Trophoblast cell (in vitro differentiated cells and primary cell): ENCODE measurements around the gene PAIP1.
A peak's percentile ranks its signal among the peaks of the same experiment; 100 is the strongest.

Experiments used
- DNase-seq, 2 donors: peaks; one replicate each; pipeline ENCODE4 v3.0.0-alpha.2; 2016
- H2AFZ ChIP-seq: 2 replicates; pipeline ENCODE4 v1.6.1; 2013; ENCODE audit warnings: low read length, moderate library complexity, mild to moderate bottlenecking; ENCODE audit not compliant: insufficient read depth, poor library complexity
- H2AK5ac ChIP-seq: 2 replicates; pipeline ENCODE4 v1.6.1; 2013; ENCODE audit warnings: mild to moderate bottlenecking, low read length
- H2BK120ac ChIP-seq: 2 replicates; pipeline ENCODE4 v1.6.1; 2013; ENCODE audit warnings: low read length, mild to moderate bottlenecking, moderate library complexity; ENCODE audit not compliant: insufficient read depth, poor library complexity
- H2BK12ac ChIP-seq: 2 replicates; pipeline ENCODE4 v1.6.1; 2013; ENCODE audit warnings: mild to moderate bottlenecking, low read length, moderate library complexity
- H2BK5ac ChIP-seq: 2 replicates; pipeline ENCODE4 v1.6.1; 2013; ENCODE audit warnings: low read length, low read depth, moderate library complexity, mild to moderate bottlenecking; ENCODE audit not compliant: poor library complexity
- H3K14ac ChIP-seq: 2 replicates; pipeline ENCODE4 v1.6.1; 2013; ENCODE audit warnings: mild to moderate bottlenecking, low read length
- H3K18ac ChIP-seq: 2 replicates; pipeline ENCODE4 v1.6.1; 2013; ENCODE audit warnings: mild to moderate bottlenecking, low read length
- H3K23ac ChIP-seq: 2 replicates; pipeline ENCODE4 v1.6.1; 2013; ENCODE audit warnings: low read length
- H3K27ac ChIP-seq: 2 replicates; pipeline ENCODE4 v1.5.1; 2013; ENCODE audit warnings: low read depth, mild to moderate bottlenecking, inconsistent platforms, low read length, moderate library complexity
- H3K27me3 ChIP-seq: 2 replicates; pipeline ENCODE4 v1.6.1; 2013; ENCODE audit warnings: inconsistent platforms, mild to moderate bottlenecking, low read length, moderate library complexity; ENCODE audit not compliant: insufficient read depth
- H3K36me3 ChIP-seq, 2 experiments: 1 replicate in 1 of 2; 2 replicates in 1 of 2; pipeline ENCODE4 v1.6.1; 2013; ENCODE audit warnings: low read length in 2 of 2, mild to moderate bottlenecking in 2 of 2, moderate library complexity in 1 of 2; ENCODE audit not compliant: insufficient read depth in 2 of 2, control insufficient read depth in 1 of 2
- H3K4ac ChIP-seq: 2 replicates; pipeline ENCODE4 v1.6.1; 2013; ENCODE audit warnings: low read depth, mild to moderate bottlenecking, low read length, moderate library complexity
- H3K4me1 ChIP-seq, 2 experiments: 1 replicate in 1 of 2; 2 replicates in 1 of 2; pipeline ENCODE4 v1.6.1; 2013; ENCODE audit warnings: low read length in 2 of 2, mild to moderate bottlenecking in 2 of 2, moderate library complexity in 1 of 2; ENCODE audit not compliant: insufficient read depth in 2 of 2, control insufficient read depth in 1 of 2
- H3K4me2 ChIP-seq: 2 replicates; pipeline ENCODE4 v1.6.1; 2013; ENCODE audit warnings: inconsistent platforms, mild to moderate bottlenecking, low read length, moderate library complexity
- H3K4me3 ChIP-seq: 2 replicates; pipeline ENCODE4 v1.5.1; 2013; ENCODE audit warnings: mild to moderate bottlenecking, low read depth, low read length, inconsistent platforms
- H3K79me1 ChIP-seq: one replicate; pipeline ENCODE4 v1.6.1; 2013; ENCODE audit warnings: low read length
- H3K79me2 ChIP-seq: 2 replicates; pipeline ENCODE4 v1.6.1; 2013; ENCODE audit warnings: low read length, mild to moderate bottlenecking; ENCODE audit not compliant: control insufficient read depth, insufficient read depth, poor library complexity
- H3K9ac ChIP-seq: 2 replicates; pipeline ENCODE4 v1.6.1; 2013; ENCODE audit warnings: mild to moderate bottlenecking, low read length
- H3K9me3 ChIP-seq: 2 replicates; pipeline ENCODE4 v1.6.1; 2013; ENCODE audit warnings: low read depth, mild to moderate bottlenecking, control low read depth, inconsistent platforms, low read length; ENCODE audit not compliant: insufficient read depth
- H4K12ac ChIP-seq: 2 replicates; pipeline ENCODE4 v1.6.1; 2013; ENCODE audit warnings: low read depth, mild to moderate bottlenecking, low read length, moderate library complexity
- H4K8ac ChIP-seq: 2 replicates; pipeline ENCODE4 v1.6.1; 2013; ENCODE audit warnings: low read depth, mild to moderate bottlenecking, low read length, moderate library complexity
- H4K91ac ChIP-seq: one replicate; pipeline ENCODE4 v1.6.1; 2013; ENCODE audit warnings: low read depth, mild to moderate bottlenecking, low read length, moderate library complexity
- WGBS: extraction: QIAGEN DNeasy Blood & Tissue Kit; methylation state at CpG from one replicate; pipeline ENCODE4 v1.1.7; 2013; ENCODE audit warnings: missing lambda C conversion rate; ENCODE audit not compliant: insufficient read length, insufficient coverage; ENCODE audit errors: extremely low coverage; 5-methylcytosine and 5-hydroxymethylcytosine counted together

PAIP1 gene

GRCh38 chr5:43569236-43569746 lies 12.4 kb upstream of the PAIP1 start:
- H3K4me1 ChIP-seq, result no peaks in the 10 kb centered on the region
- H3K4me3 ChIP-seq, result no peak overlapping the region
- no peak overlapping the region for H4K8ac ChIP-seq
- H4K91ac ChIP-seq, result no peak overlapping the region
- no peaks in the 10 kb centered on the region for H3K36me3 ChIP-seq
- no peaks in the 10 kb centered on the region for H3K27me3 ChIP-seq
- H2BK120ac ChIP-seq, result no peak overlapping the region
- no peak overlapping the region for H3K23ac ChIP-seq
- H3K27ac ChIP-seq, result no peak overlapping the region
- H2BK5ac ChIP-seq, result no peak overlapping the region
- H3K9ac ChIP-seq, result no peak overlapping the region
- H3K79me2 ChIP-seq, result no peaks in the 10 kb centered on the region
- WGBS, result no CpG with 5 or more reads among the region's 4 CpGs
- no peak for DNase-seq
- no peak overlapping the region for H2AK5ac ChIP-seq
- no peak overlapping the region for H3K18ac ChIP-seq
- no peaks in the 10 kb centered on the region for H3K9me3 ChIP-seq
- no peak overlapping the region for H2BK12ac ChIP-seq
- no peak overlapping the region for H2AFZ ChIP-seq
- H3K14ac ChIP-seq, result no peak overlapping the region
- H3K4ac ChIP-seq, result no peak overlapping the region
- H3K4me2 ChIP-seq, result no peak overlapping the region
- H4K12ac ChIP-seq, result no peak overlapping the region
- no peaks in the 10 kb centered on the region for H3K79me1 ChIP-seq

DNA sequence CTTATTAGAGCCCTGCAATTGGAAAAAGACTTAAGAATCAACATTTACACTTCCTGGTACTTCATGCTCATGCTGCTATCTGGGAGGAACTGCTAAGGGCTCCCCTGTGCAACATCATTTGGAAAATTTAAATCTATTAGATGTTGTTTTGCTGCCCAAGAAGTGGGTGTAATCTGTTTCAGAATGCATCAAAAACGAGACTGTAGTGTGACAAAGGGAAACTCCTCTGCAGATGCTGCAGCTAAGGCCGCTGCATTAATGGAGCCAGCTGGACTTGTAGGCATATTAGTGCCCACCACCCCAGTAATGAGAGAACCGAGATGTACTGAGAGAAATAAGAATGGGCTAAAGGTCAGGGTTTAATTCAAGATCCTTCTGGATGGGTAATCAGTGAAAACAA lies 11.1 kb upstream of the PAIP1 start:
- no peak for DNase-seq
- no CpG with 5 or more reads among the region's 3 CpGs for WGBS
- H2BK12ac ChIP-seq, result no peak overlapping the region
- H3K4me3 ChIP-seq, result no peak overlapping the region
- no peak overlapping the region for H3K4ac ChIP-seq
- no peak overlapping the region for H2AK5ac ChIP-seq
- no peak overlapping the region for H3K18ac ChIP-seq
- no peak overlapping the region for H2AFZ ChIP-seq
- no peak overlapping the region for H3K9ac ChIP-seq
- no peak overlapping the region for H3K14ac ChIP-seq
- no peak overlapping the region for H2BK5ac ChIP-seq
- H3K27ac ChIP-seq, result no peak overlapping the region
- no peaks in the 10 kb centered on the region for H3K27me3 ChIP-seq
- peaks cover 0 to 2% of the 10 kb centered on the region in 2 experiments for H3K4me1 ChIP-seq
- no peak overlapping the region for H4K91ac ChIP-seq
- H3K79me1 ChIP-seq, result no peaks in the 10 kb centered on the region
- H4K12ac ChIP-seq, result no peak overlapping the region
- no peaks in the 10 kb centered on the region for H3K79me2 ChIP-seq
- H2BK120ac ChIP-seq, result no peak overlapping the region
- no peaks in the 10 kb centered on the region for H3K9me3 ChIP-seq
- H3K23ac ChIP-seq, result no peak overlapping the region
- H3K4me2 ChIP-seq, result no peak overlapping the region
- no peak overlapping the region for H4K8ac ChIP-seq
- H3K36me3 ChIP-seq, result no peaks in the 10 kb centered on the region

DNA sequence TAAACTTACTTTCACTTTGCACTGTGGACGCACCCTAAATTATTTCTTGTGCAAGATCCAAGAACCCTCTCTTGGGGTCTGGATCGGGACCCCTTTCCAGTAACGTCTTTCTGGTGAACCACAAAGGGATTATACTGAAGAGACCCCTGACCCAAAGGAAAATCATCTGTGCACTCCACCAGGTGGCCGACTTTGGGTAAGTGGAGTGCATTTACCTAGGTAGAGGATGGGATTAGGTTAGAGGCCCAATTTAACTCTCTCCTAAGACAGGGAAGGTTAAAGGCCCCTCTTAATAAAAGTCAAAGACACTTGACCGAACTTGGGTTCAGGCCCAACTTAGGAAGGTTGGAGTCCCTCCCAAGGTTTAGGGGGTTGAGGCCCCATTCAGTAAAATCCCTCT lies 8.2 kb upstream of the PAIP1 start:
- no peak overlapping the region for H3K4me3 ChIP-seq
- H3K18ac ChIP-seq, result no peak overlapping the region
- no peak overlapping the region for H3K9ac ChIP-seq
- H3K4ac ChIP-seq, result no peak overlapping the region
- no peak overlapping the region for H3K23ac ChIP-seq
- no peaks in the 10 kb centered on the region for H3K36me3 ChIP-seq
- no peaks in the 10 kb centered on the region for H3K79me1 ChIP-seq
- H3K27ac ChIP-seq, result no peak overlapping the region
- H2BK5ac ChIP-seq, result no peak overlapping the region
- no peak overlapping the region for H2BK12ac ChIP-seq
- WGBS, result no CpG with 5 or more reads among the region's 5 CpGs
- no peak overlapping the region for H4K8ac ChIP-seq
- H2AK5ac ChIP-seq, result no peak overlapping the region
- H3K79me2 ChIP-seq, result no peaks in the 10 kb centered on the region
- H3K4me1 ChIP-seq, result peaks cover 2 to 3% of the 10 kb centered on the region in 2 experiments
- H3K4me2 ChIP-seq, result no peak overlapping the region
- H4K91ac ChIP-seq, result no peak overlapping the region
- H2BK120ac ChIP-seq, result peak overlapping the region; percentile 43
- no peaks in the 10 kb centered on the region for H3K27me3 ChIP-seq
- no peak for DNase-seq
- no peaks in the 10 kb centered on the region for H3K9me3 ChIP-seq
- no peak overlapping the region for H3K14ac ChIP-seq
- H2AFZ ChIP-seq, result no peak overlapping the region
- H4K12ac ChIP-seq, result no peak overlapping the region

GRCh38 chr5:43564289-43564850 lies 7.5 kb upstream of the PAIP1 start:
- Histone ChIP-seq H3K79me2 (no peaks in the 10 kb centered on the region), H3K18ac (no peak overlapping the region), H2AK5ac (no peak overlapping the region), H3K79me1 (no peaks in the 10 kb centered on the region), H3K9me3 (no peaks in the 10 kb centered on the region), H3K4me1 (peaks cover 2 to 3% of the 10 kb centered on the region in 2 experiments), H3K9ac (no peak overlapping the region), H2BK5ac (no peak overlapping the region), H4K12ac (no peak overlapping the region), H3K23ac (no peak overlapping the region), H3K4ac (no peak overlapping the region), H3K14ac (no peak overlapping the region), H3K27ac (no peak overlapping the region), H3K4me3 (no peak overlapping the region), H3K27me3 (no peaks in the 10 kb centered on the region), H3K36me3 (no peaks in the 10 kb centered on the region), H3K4me2 (no peak overlapping the region), H2BK12ac (no peak overlapping the region), H2AFZ (no peak overlapping the region), H4K91ac (no peak overlapping the region), H2BK120ac (no peak overlapping the region), H4K8ac (no peak overlapping the region)
- WGBS, result no CpG with 5 or more reads among the region's 5 CpGs
- DNase-seq, result peak in 1 of 2 donors; percentile 49
